Karpas-422 (cell line): Measurements from ENCODE around the gene COA8. TPM values are rescaled to one million over a fixed set of nuclear protein-coding genes. Genes with fewer than 3 reads are reported as not detected.
"Not testable (repeated sequence)": the region's sequence is repeated elsewhere in the genome, so short reads cannot be mapped to it uniquely, and the experiment has no call there.

Experiments
- DNase-seq: peaks from one replicate; pipeline ENCODE4 v3.0.0-alpha.2; 2015
- H2AFZ ChIP-seq: fragments of 200-600 bp; sonication (generic); 2 replicates; pipeline ENCODE4 v1.6.1; 2014; ENCODE audit warnings: antibody characterized with exemption, low read length, mixed read lengths
- H3K27ac ChIP-seq: fragments of 200-600 bp; sonication (generic); 2 replicates; pipeline ENCODE4 v1.5.1; 2014; ENCODE audit warnings: mild to moderate bottlenecking, low read length, moderate library complexity
- H3K27me3 ChIP-seq: fragments of 200-600 bp; sonication (generic); 2 replicates; pipeline ENCODE4 v1.6.1; 2014; ENCODE audit warnings: low read length, mixed read lengths
- H3K36me3 ChIP-seq: fragments of 200-600 bp; sonication (generic); 2 replicates; pipeline ENCODE4 v1.6.1; 2014; ENCODE audit warnings: low read length, mixed read lengths; ENCODE audit not compliant: insufficient read depth
- H3K4me1 ChIP-seq: fragments of 200-600 bp; sonication (generic); 2 replicates; pipeline ENCODE4 v1.6.1; 2014; ENCODE audit warnings: mild to moderate bottlenecking, low read length, mixed read lengths
- H3K4me2 ChIP-seq: fragments of 200-600 bp; sonication (generic); 2 replicates; pipeline ENCODE4 v1.6.1; 2014; ENCODE audit warnings: low read length, low read depth, mild to moderate bottlenecking; ENCODE audit not compliant: poor library complexity, severe bottlenecking
- H3K4me3 ChIP-seq: fragments of 200-600 bp; sonication (generic); 2 replicates; pipeline ENCODE4 v1.5.1; 2014; ENCODE audit warnings: mild to moderate bottlenecking, antibody characterized with exemption, low read length, mixed read lengths
- H3K79me2 ChIP-seq: fragments of 200-600 bp; sonication (generic); 2 replicates; pipeline ENCODE4 v1.6.1; 2014; ENCODE audit warnings: mild to moderate bottlenecking, low read length, mixed read lengths
- H3K9ac ChIP-seq: fragments of 200-600 bp; sonication (generic); 2 replicates; pipeline ENCODE4 v1.6.0; 2014; ENCODE audit warnings: low read length
- H3K9me2 ChIP-seq: fragments of 200-600 bp; sonication (generic), shearing (Covaris generic); replicated peaks from 2 replicates; pipeline ENCODE4 v1.6.0; 2014; ENCODE audit warnings: mild to moderate bottlenecking, low read length, moderate library complexity; ENCODE audit not compliant: insufficient read depth
- H3K9me3 ChIP-seq: fragments of 300-700, 200-600 bp; sonication (generic); 2 replicates; pipeline ENCODE4 v1.6.1; 2014; ENCODE audit warnings: low read length, mixed read lengths
- H4K20me1 ChIP-seq: fragments of 200-600 bp; sonication (generic); 2 replicates; pipeline ENCODE4 v1.6.1; 2014; ENCODE audit warnings: mild to moderate bottlenecking, antibody characterized with exemption, low read length, low read depth; ENCODE audit not compliant: insufficient read depth
- total RNA-seq: library from RNA; depleted of rRNA; stranded (reverse); fragments of >200 nt; shearing (Covaris generic); gene quantifications from 2 replicates; pipeline ENCODE4 v1.2.3, GENCODE V29; 2014; ENCODE audit warnings: low replicate concordance

Gene COA8
- total RNA-seq, 1 experiment from 2014 or later: 62.9 TPM

- Histone ChIP-seq H3K27ac (no peak overlapping the region), H3K79me2 (no peaks in the 10 kb centered on the region), H3K4me3 (no peak overlapping the region), H2AFZ (no peak overlapping the region), H3K27me3 (no peaks in the 10 kb centered on the region), H3K36me3 (no peaks in the 10 kb centered on the region), H3K9ac (no peak overlapping the region), H3K4me2 (no peak overlapping the region), H3K9me3 (peaks cover 6% of the 10 kb centered on the region; the same call in 1 of the 2 replicates), H4K20me1 (no peaks in the 10 kb centered on the region), H3K4me1 (0 out of 2 replicates have a peak, but pooled peaks cover 3% of the 10 kb centered on the region), H3K9me2 (no peaks in the 10 kb centered on the region)
- DNase-seq: no peak
Measured at GRCh38 chr14:103606963-103607668, 44.4 kb downstream of the COA8 start.

GRCh38 chr14:103607822-103608221 lies 45.1 kb downstream of the COA8 start:
- peaks cover 6% of the 10 kb centered on the region; the same call in 1 of the 2 replicates for H3K9me3 ChIP-seq
- no peaks in the 10 kb centered on the region for H4K20me1 ChIP-seq
- no peak overlapping the region for H3K9ac ChIP-seq
- H3K4me1 ChIP-seq: 0 out of 2 replicates have a peak, but pooled peaks cover 3% of the 10 kb centered on the region
- no peaks in the 10 kb centered on the region for H3K36me3 ChIP-seq
- no peak overlapping the region for H3K4me2 ChIP-seq
- no peaks in the 10 kb centered on the region for H3K9me2 ChIP-seq
- DNase-seq: no peak
- H3K4me3 ChIP-seq: no peak overlapping the region
- no peak overlapping the region for H2AFZ ChIP-seq
- no peaks in the 10 kb centered on the region for H3K27me3 ChIP-seq
- H3K27ac ChIP-seq: no peak overlapping the region
- no peaks in the 10 kb centered on the region for H3K79me2 ChIP-seq

DNA sequence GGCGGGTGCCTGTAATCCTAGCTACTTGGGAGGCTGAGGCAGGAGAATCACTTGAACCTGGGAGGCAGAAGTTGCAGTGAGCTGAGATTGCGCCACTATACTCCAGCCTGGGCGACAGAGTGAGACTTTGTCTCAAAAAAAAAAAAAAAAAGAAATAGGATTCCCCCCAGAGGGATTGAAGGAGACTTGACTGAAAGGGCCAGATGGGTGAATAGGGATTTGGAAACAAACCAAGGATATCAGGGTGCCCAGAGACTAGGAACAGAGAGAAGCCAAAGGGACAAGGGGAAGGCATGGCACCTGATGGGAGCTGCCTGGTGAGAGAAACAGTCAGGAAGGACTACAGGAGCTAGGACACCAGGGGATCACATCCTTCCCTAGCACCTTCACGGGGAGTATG lies 46.3 kb downstream of the COA8 start:
- H3K36me3 ChIP-seq, H2AFZ ChIP-seq, H3K9me2 ChIP-seq, H3K4me3 ChIP-seq, H4K20me1 ChIP-seq, DNase-seq, H3K27ac ChIP-seq, H3K4me2 ChIP-seq, H3K27me3 ChIP-seq, H3K9ac ChIP-seq, H3K9me3 ChIP-seq, H3K4me1 ChIP-seq, H3K79me2 ChIP-seq: not testable (repeated sequence)

GRCh38 chr14:103611215-103611614 lies 48.5 kb downstream of the COA8 start:
- Histone ChIP-seq H3K4me2 (no peak overlapping the region), H3K9me3 (peaks cover 6% of the 10 kb centered on the region; the same call in 1 of the 2 replicates), H3K4me3 (no peak overlapping the region), H3K9ac (no peak overlapping the region), H3K27ac (no peak overlapping the region), H3K27me3 (no peaks in the 10 kb centered on the region), H4K20me1 (no peaks in the 10 kb centered on the region), H3K4me1 (0 out of 2 replicates have a peak, but pooled peaks cover 3% of the 10 kb centered on the region), H3K9me2 (no peaks in the 10 kb centered on the region), H2AFZ (no peak overlapping the region), H3K36me3 (no peaks in the 10 kb centered on the region), H3K79me2 (no peaks in the 10 kb centered on the region)
- no peak for DNase-seq

DNA sequence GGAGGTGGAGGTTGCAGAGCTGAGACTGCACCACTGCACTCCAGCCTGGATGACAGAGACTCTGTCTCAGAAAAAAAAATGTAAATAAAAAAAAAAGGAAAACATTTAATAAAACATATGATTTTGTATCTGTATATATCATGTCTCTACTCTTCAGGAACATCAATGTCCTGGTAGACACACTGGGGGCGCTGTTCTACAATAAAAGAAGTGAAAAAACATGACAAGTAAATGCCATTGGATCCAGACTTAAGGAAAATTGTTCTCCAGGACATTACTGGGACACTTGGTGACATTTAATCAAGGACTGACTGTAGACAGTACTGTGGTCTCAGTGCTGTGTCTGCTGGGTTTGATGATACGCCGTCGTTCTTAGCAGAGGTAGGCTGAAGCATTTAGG lies 50.8 kb downstream of the COA8 start:
- Histone ChIP-seq H3K27ac (no peak overlapping the region), H3K9me3 (peaks cover 6% of the 10 kb centered on the region; the same call in 1 of the 2 replicates), H2AFZ (no peak overlapping the region), H3K9me2 (no peaks in the 10 kb centered on the region), H3K4me2 (no peak overlapping the region), H4K20me1 (no peaks in the 10 kb centered on the region), H3K27me3 (no peaks in the 10 kb centered on the region), H3K79me2 (no peaks in the 10 kb centered on the region), H3K4me1 (no peaks in the 10 kb centered on the region), H3K4me3 (no peak overlapping the region), H3K36me3 (no peaks in the 10 kb centered on the region), H3K9ac (no peak overlapping the region)
- DNase-seq: peak; percentile 69

DNA sequence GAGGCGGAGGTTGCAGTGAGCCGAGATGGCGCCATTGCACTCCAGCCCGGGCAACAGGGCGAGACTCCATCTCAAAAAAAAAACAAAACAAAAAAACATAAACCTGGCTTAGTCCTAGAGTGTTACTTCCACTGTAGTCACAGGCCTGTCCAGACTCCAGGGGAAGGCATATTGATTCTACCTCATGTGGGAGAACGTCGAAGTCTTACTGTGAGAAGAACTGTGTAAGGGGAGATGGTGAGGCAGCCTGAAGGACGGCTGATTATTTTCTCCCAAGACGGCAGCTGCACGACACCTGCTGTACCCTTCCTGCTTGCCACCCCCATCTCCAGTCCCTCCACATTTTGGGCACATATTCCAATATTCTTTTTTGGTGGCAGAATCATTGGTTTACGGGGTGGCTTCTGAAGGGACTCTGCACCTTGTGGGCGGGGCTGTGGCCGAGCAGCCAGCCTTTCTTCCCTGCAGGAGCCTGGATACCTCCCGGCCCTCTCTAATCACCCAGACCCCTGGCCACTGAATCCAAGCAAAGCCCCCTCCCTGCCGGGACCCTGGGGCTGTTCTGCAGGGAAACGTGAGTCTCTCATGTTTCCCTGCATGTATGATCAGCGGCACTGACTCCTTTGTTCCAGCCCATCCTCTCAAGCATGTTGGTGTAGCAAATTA lies 54.0 kb downstream of the COA8 start:
- no peak for DNase-seq
- Histone ChIP-seq H4K20me1 (no peaks in the 10 kb centered on the region), H3K4me3 (no peak overlapping the region), H3K36me3 (no peaks in the 10 kb centered on the region), H3K9me2 (no peaks in the 10 kb centered on the region), H3K9ac (no peak overlapping the region), H3K79me2 (no peaks in the 10 kb centered on the region), H2AFZ (no peak overlapping the region), H3K4me1 (0 out of 2 replicates have a peak, but pooled peaks cover under 1% of the 10 kb centered on the region), H3K4me2 (no peak overlapping the region), H3K9me3 (no peaks in the 10 kb centered on the region), H3K27ac (no peak overlapping the region), H3K27me3 (no peaks in the 10 kb centered on the region)

GRCh38 chr14:103619057-103619456 lies 56.3 kb downstream of the COA8 start:
- H3K9ac ChIP-seq: no peak overlapping the region

DNA sequence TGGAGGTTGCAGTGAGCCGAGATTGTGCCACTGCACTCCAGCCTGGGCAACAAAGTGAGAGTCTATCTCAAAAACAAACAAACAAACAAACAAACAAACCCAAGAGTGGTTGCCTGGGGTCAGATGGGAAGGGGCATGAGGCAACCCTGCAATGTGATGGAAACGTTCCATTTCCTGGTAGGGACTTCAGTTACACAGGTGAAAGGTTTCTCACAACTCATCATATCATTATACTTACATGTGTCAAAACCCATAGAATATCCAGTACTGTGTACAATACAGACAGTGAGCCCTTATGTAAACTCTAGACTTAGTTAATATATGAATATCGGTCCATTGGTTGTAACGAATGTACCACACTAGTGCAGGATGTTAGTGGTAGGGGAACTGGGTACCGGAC lies 59.1 kb downstream of the COA8 start:
- Histone ChIP-seq H3K9me3 (no peaks in the 10 kb centered on the region), H3K4me2 (peak overlapping the region; percentile 56), H3K79me2 (no peaks in the 10 kb centered on the region), H3K4me3 (peak overlapping the region; percentile 35; the same call in 1 of the 2 replicates), H3K36me3 (no peaks in the 10 kb centered on the region), H4K20me1 (no peaks in the 10 kb centered on the region), H3K27me3 (no peaks in the 10 kb centered on the region), H3K27ac (no peak overlapping the region), H3K9me2 (no peaks in the 10 kb centered on the region), H2AFZ (peak overlapping the region; percentile 19; the same call in 1 of the 2 replicates), H3K9ac (peak overlapping the region; percentile 34), H3K4me1 (peaks cover 40% of the 10 kb centered on the region)
- no peak for DNase-seq

More at GRCh38 chr14:103619057-103619456, 56.3 kb downstream of the COA8 start:
- Histone ChIP-seq H3K9me2 (no peaks in the 10 kb centered on the region), H2AFZ (no peak overlapping the region), H3K27me3 (no peaks in the 10 kb centered on the region), H3K79me2 (no peaks in the 10 kb centered on the region), H4K20me1 (no peaks in the 10 kb centered on the region), H3K4me1 (peaks cover 16% of the 10 kb centered on the region), H3K27ac (no peak overlapping the region), H3K36me3 (no peaks in the 10 kb centered on the region), H3K4me2 (no peak overlapping the region), H3K9me3 (no peaks in the 10 kb centered on the region), H3K4me3 (no peak overlapping the region)
- no peak for DNase-seq
